Activated naive CD8-positive, alpha-beta T cell (primary cell): Measurements from ENCODE around the gene SNX1.

ENCODE experiments used
- H3K27ac Mint-ChIP-seq: one replicate; pipeline ENCODE4 v1.8.0; 2021; ENCODE audit warnings: mixed read lengths
- H3K27me3 Mint-ChIP-seq: one replicate; pipeline ENCODE4 v1.8.0; 2021; ENCODE audit warnings: mixed read lengths
- H3K36me3 Mint-ChIP-seq: one replicate; pipeline ENCODE4 v1.8.0; 2021; ENCODE audit warnings: mixed read lengths
- H3K4me1 Mint-ChIP-seq: one replicate; pipeline ENCODE4 v1.8.0; 2021; ENCODE audit warnings: low read depth, mixed read lengths
- H3K4me3 Mint-ChIP-seq: one replicate; pipeline ENCODE4 v1.8.0; 2021; ENCODE audit warnings: mild to moderate bottlenecking, mixed read lengths
- H3K9me3 Mint-ChIP-seq: one replicate; pipeline ENCODE4 v1.8.0; 2021; ENCODE audit warnings: low read depth, mixed read lengths

SNX1 gene

GRCh38 chr15:64156652-64157331 is 61.0 kb downstream of the SNX1 start:
- Mint-ChIP-seq H3K9me3 (no peaks in the 10 kb centered on the region), H3K4me3 (no peak overlapping the region), H3K4me1 (peaks cover 36% of the 10 kb centered on the region), H3K27me3 (no peaks in the 10 kb centered on the region), H3K36me3 (peaks cover 9% of the 10 kb centered on the region), H3K27ac (no peak overlapping the region)

- Mint-ChIP-seq H3K9me3 (no peaks in the 10 kb centered on the region), H3K27ac (no peak overlapping the region), H3K4me1 (peaks cover 39% of the 10 kb centered on the region), H3K36me3 (peaks cover 14% of the 10 kb centered on the region), H3K27me3 (no peaks in the 10 kb centered on the region), H3K4me3 (no peak overlapping the region)
Measured at GRCh38 chr15:64157599-64158125, 61.9 kb downstream of the SNX1 start.

GRCh38 chr15:64158363-64159134 is 62.8 kb downstream of the SNX1 start:
- H3K36me3 Mint-ChIP-seq: peaks cover 14% of the 10 kb centered on the region

GRCh38 chr15:64161688-64162477 is 66.1 kb downstream of the SNX1 start:
- H3K4me1 Mint-ChIP-seq: peaks cover 47% of the 10 kb centered on the region
- peaks cover 14% of the 10 kb centered on the region for H3K36me3 Mint-ChIP-seq
- H3K27ac Mint-ChIP-seq: peak overlapping the region; percentile 77
- no peaks in the 10 kb centered on the region for H3K9me3 Mint-ChIP-seq
- H3K4me3 Mint-ChIP-seq: peak overlapping the region; percentile 91
- H3K27me3 Mint-ChIP-seq: no peaks in the 10 kb centered on the region

More at GRCh38 chr15:64158363-64159134, 62.8 kb downstream of the SNX1 start:
- Mint-ChIP-seq H3K27ac (peak overlapping the region; percentile 81), H3K9me3 (no peaks in the 10 kb centered on the region), H3K4me1 (peaks cover 36% of the 10 kb centered on the region), H3K4me3 (peak overlapping the region; percentile 52), H3K27me3 (no peaks in the 10 kb centered on the region)

- Mint-ChIP-seq H3K27ac (peak overlapping the region; percentile 77), H3K9me3 (no peaks in the 10 kb centered on the region), H3K4me1 (peaks cover 47% of the 10 kb centered on the region), H3K4me3 (peak overlapping the region; percentile 91), H3K36me3 (peaks cover 14% of the 10 kb centered on the region), H3K27me3 (no peaks in the 10 kb centered on the region)
Measured at GRCh38 chr15:64162478-64162868, 66.7 kb downstream of the SNX1 start.

- Mint-ChIP-seq H3K4me1 (peaks cover 46% of the 10 kb centered on the region), H3K27ac (peak within 1 kb of the TSS; percentile 92), H3K27me3 (no peaks in the 10 kb centered on the region), H3K4me3 (peak within 1 kb of the TSS; percentile 91), H3K36me3 (peaks cover 14% of the 10 kb centered on the region), H3K9me3 (no peaks in the 10 kb centered on the region)
Measured at GRCh38 chr15:64162869-64163658, 67.3 kb downstream of the SNX1 start, which contains the start of gene PPIB. Gene PPIB (minus strand): TSS chr15:64163022. CDS start chr15:64162986, 36 bp downstream.

GRCh38 chr15:64163659-64164362 is 68.0 kb downstream of the SNX1 start:
- H3K9me3 Mint-ChIP-seq: no peaks in the 10 kb centered on the region
- peaks cover 39% of the 10 kb centered on the region for H3K4me1 Mint-ChIP-seq
- peak overlapping the region; percentile 92 for H3K27ac Mint-ChIP-seq
- H3K27me3 Mint-ChIP-seq: no peaks in the 10 kb centered on the region
- peak overlapping the region; percentile 85 for H3K4me3 Mint-ChIP-seq
- peaks cover 11% of the 10 kb centered on the region for H3K36me3 Mint-ChIP-seq

- Mint-ChIP-seq H3K27ac (peak overlapping the region; percentile 92), H3K4me3 (no peak overlapping the region), H3K9me3 (no peaks in the 10 kb centered on the region), H3K36me3 (peaks cover 11% of the 10 kb centered on the region), H3K4me1 (peaks cover 35% of the 10 kb centered on the region), H3K27me3 (no peaks in the 10 kb centered on the region)
Measured at GRCh38 chr15:64164436-64164835, 68.7 kb downstream of the SNX1 start.

- peaks cover 8% of the 10 kb centered on the region for H3K36me3 Mint-ChIP-seq
- H3K27me3 Mint-ChIP-seq: no peaks in the 10 kb centered on the region
- no peak overlapping the region for H3K27ac Mint-ChIP-seq
Measured at GRCh38 chr15:64166102-64166890, 70.5 kb downstream of the SNX1 start.

GRCh38 chr15:64180235-64180824 is 84.5 kb downstream of the SNX1 start:
- Mint-ChIP-seq H3K36me3 (peaks cover 15% of the 10 kb centered on the region), H3K27me3 (no peaks in the 10 kb centered on the region), H3K4me3 (no peak overlapping the region), H3K9me3 (no peaks in the 10 kb centered on the region), H3K27ac (no peak overlapping the region), H3K4me1 (no peaks in the 10 kb centered on the region)

More at GRCh38 chr15:64166102-64166890, 70.5 kb downstream of the SNX1 start:
- H3K4me3 Mint-ChIP-seq: no peak overlapping the region
- peaks cover 26% of the 10 kb centered on the region for H3K4me1 Mint-ChIP-seq
- H3K9me3 Mint-ChIP-seq: no peaks in the 10 kb centered on the region

- H3K4me3 Mint-ChIP-seq: no peak overlapping the region
- no peaks in the 10 kb centered on the region for H3K27me3 Mint-ChIP-seq
- H3K27ac Mint-ChIP-seq: no peak overlapping the region
- peaks cover 10% of the 10 kb centered on the region for H3K36me3 Mint-ChIP-seq
- H3K4me1 Mint-ChIP-seq: no peaks in the 10 kb centered on the region
- no peaks in the 10 kb centered on the region for H3K9me3 Mint-ChIP-seq
Measured at GRCh38 chr15:64182859-64183370, 87.1 kb downstream of the SNX1 start.

- H3K27me3 Mint-ChIP-seq: no peaks in the 10 kb centered on the region
- no peak overlapping the region for H3K4me3 Mint-ChIP-seq
- H3K36me3 Mint-ChIP-seq: peaks cover 11% of the 10 kb centered on the region
- H3K27ac Mint-ChIP-seq: no peak overlapping the region
- H3K9me3 Mint-ChIP-seq: no peaks in the 10 kb centered on the region
- peaks cover 2% of the 10 kb centered on the region for H3K4me1 Mint-ChIP-seq
Measured at GRCh38 chr15:64185146-64185911, 89.5 kb downstream of the SNX1 start.
